Adrenal gland (tissue), 5 donors: ENCODE data around the gene GPRIN1.

Source experiments
- CTCF ChIP-seq, 6 experiments: fragments of 450-650 bp in 4 of 6; fragments of 200-600 bp in 2 of 6; sonication (generic) in 1 of 6; IDR thresholded peaks; 1 replicate in 5 of 6; 2 replicates in 1 of 6; pipeline versions ENCODE4 v1.5.1 to v1.8.0; 2016 to 2021; ENCODE audit warnings: antibody characterized with exemption in 6 of 6, mild to moderate bottlenecking in 2 of 6, moderate library complexity in 1 of 6
- POLR2A ChIP-seq, 2 donors: fragments of 450-650 bp; IDR thresholded peaks; one replicate each; pipeline ENCODE4 v1.6.1; 2017; ENCODE audit warnings: antibody characterized with exemption in 2 of 2, mild to moderate bottlenecking in 2 of 2, moderate library complexity in 1 of 2
- donor health status: DM: no; HTN: no; CAD: no.

GRCh38 chr5:176658817-176659511 lies 49.0 kb upstream of the GPRIN1 start:
- TF ChIP-seq POLR2A (IDR thresholded peaks at IDR 0.05) = no peak
- no peak for TF ChIP-seq CTCF (IDR thresholded peaks at IDR 0.05)
